Stimulated activated CD4-positive, alpha-beta T cell treated with anti-CD3 and anti-CD28 coated beads, Interleukin-15, amount 100 ng/mL, for 48 hours (primary cell): ENCODE data around the gene PRKCI.
"Not testable (repeated sequence)": the region's sequence is repeated elsewhere in the genome, so short reads cannot be mapped to it uniquely, and the experiment has no call there.

ENCODE experiments used
- DNase-seq, 2 donors: peaks; one replicate each; pipeline ENCODE4 v3.0.0-alpha.2; 2020; ENCODE audit warnings: low read depth in 2 of 2

The PRKCI gene

GRCh38 chr3:170278627-170279026, 56.4 kb downstream of the PRKCI start:
- no peak for DNase-seq

- DNase-seq, result no peak
These were observed 68.0 kb downstream of the PRKCI start for GRCh38 chr3:170290194-170290593.

GRCh38 chr3:170295586-170295985, 73.4 kb downstream of the PRKCI start:
- no peak for DNase-seq

- DNase-seq, result no peak
These were observed 74.5 kb downstream of the PRKCI start for GRCh38 chr3:170296703-170297102.

GRCh38 chr3:170301405-170301804, 79.2 kb downstream of the PRKCI start:
- no peak for DNase-seq

GRCh38 chr3:170302008-170302407, 79.8 kb downstream of the PRKCI start:
- no peak for DNase-seq

- no peak for DNase-seq
These were observed 83.8 kb downstream of the PRKCI start for GRCh38 chr3:170306015-170306414.

- no peak for DNase-seq
These were observed 85.6 kb downstream of the PRKCI start for GRCh38 chr3:170307671-170308405.

- no peak for DNase-seq
These were observed 86.8 kb downstream of the PRKCI start for GRCh38 chr3:170309046-170309445.

GRCh38 chr3:170317954-170318353, 95.7 kb downstream of the PRKCI start:
- DNase-seq, result no peak

- DNase-seq, result no peak
These were observed 98.4 kb downstream of the PRKCI start for GRCh38 chr3:170320461-170321121.

GRCh38 chr3:170321321-170322034, 99.3 kb downstream of the PRKCI start:
- DNase-seq, result no peak

- DNase-seq, result no peak
These were observed 100.5 kb downstream of the PRKCI start for GRCh38 chr3:170322566-170323269.

GRCh38 chr3:170323331-170323730, 101.1 kb downstream of the PRKCI start:
- no peak for DNase-seq

- no peak for DNase-seq
These were observed 102.7 kb downstream of the PRKCI start for GRCh38 chr3:170324962-170325361.

GRCh38 chr3:170327040-170327808, 105.0 kb downstream of the PRKCI start:
- DNase-seq, result peak in 1 of 2 donors; percentile 1

GRCh38 chr3:170327868-170328548, 105.8 kb downstream of the PRKCI start:
- DNase-seq, result not testable (repeated sequence)

GRCh38 chr3:170330366-170330765, 108.1 kb downstream of the PRKCI start:
- no peak for DNase-seq

GRCh38 chr3:170331143-170331542, 108.9 kb downstream of the PRKCI start:
- no peak for DNase-seq

- DNase-seq, result no peak
These were observed 115.2 kb downstream of the PRKCI start for GRCh38 chr3:170337420-170337819.
